ENCODE measurements around the gene WDR53. TPM values are rescaled to one million over a fixed set of nuclear protein-coding genes. Genes with fewer than 3 reads are reported as not detected.

WDR53 gene
- total RNA-seq, 1 experiment from 2014 or later, result 14.8 TPM

DNA sequence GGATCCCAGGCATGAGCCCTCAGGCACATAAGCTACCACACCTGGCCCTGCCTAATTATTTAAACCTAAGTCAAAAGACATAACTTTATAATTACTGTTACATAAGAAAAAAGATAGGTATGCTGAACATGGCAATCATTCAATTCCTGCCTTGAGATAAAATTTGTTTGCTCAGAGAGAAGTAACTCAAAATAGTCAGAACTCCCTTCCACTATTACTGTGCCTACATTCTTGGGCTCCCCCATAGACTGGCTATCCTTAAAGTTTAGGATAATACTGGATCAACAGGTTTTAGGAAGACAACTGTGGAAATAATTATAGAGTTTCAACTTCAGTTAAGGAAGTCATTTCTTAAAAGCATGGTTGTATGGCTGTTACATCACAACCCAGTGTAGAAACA is 9.9 kb downstream of the WDR53 start (continued):
- TF ChIP-seq, protein P1, sequence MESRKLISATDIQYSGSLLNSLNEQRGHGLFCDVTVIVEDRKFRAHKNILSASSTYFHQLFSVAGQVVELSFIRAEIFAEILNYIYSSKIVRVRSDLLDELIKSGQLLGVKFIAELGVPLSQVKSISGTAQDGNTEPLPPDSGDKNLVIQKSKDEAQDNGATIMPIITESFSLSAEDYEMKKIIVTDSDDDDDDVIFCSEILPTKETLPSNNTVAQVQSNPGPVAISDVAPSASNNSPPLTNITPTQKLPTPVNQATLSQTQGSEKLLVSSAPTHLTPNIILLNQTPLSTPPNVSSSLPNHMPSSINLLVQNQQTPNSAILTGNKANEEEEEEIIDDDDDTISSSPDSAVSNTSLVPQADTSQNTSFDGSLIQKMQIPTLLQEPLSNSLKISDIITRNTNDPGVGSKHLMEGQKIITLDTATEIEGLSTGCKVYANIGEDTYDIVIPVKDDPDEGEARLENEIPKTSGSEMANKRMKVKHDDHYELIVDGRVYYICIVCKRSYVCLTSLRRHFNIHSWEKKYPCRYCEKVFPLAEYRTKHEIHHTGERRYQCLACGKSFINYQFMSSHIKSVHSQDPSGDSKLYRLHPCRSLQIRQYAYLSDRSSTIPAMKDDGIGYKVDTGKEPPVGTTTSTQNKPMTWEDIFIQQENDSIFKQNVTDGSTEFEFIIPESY (IDR thresholded peaks at IDR 0.05; ENCODE audit: extremely low read depth, insufficient replicate concordance, low read length), result no peak
- no peak for TF ChIP-seq ZFX (IDR thresholded peaks at IDR 0.05)
- TF ChIP-seq JUND (IDR thresholded peaks at IDR 0.05), result no peak
- no peak for TF ChIP-seq YY1 (IDR thresholded peaks at IDR 0.05; ENCODE audit: extremely low read depth, insufficient replicate concordance, low read depth, low read length)
- TF ChIP-seq SRF (IDR thresholded peaks at IDR 0.05; ENCODE audit: low read depth), result no peak
- TF ChIP-seq EZH2phosphoT487 (IDR thresholded peaks at IDR 0.05; ENCODE audit: borderline replicate concordance), result no peak
- TF ChIP-seq, protein P2, sequence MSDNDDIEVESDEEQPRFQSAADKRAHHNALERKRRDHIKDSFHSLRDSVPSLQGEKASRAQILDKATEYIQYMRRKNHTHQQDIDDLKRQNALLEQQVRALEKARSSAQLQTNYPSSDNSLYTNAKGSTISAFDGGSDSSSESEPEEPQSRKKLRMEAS (IDR thresholded peaks at IDR 0.05), result no peak

DNA sequence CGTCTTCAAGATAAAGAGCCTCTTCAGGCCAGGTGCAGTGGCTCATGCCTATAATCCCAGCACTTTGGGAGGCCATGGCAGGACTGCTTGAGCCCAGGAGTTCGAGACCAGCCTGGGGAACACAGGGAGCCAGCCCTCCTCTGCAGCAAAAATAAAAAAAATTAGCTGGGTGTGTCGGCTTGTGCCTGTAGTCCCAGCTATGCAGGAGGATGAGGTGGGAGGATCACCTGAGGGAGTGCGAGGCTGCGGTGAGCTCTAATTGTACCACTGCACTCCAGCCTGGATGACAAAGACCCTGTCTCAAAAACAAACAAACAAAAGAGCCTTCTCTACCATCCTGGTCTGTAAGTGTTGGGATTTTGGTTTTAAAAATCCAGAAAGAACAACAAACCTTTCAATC is 11.1 kb downstream of the WDR53 start:
- Histone ChIP-seq H3K79me2 (ENCODE audit: insufficient read depth, low read length) (peaks cover 10% of the 10 kb centered on the region; the same call in 1 of the 2 replicates), H3K27me3 (ENCODE audit: insufficient read depth, low read length) (no peaks in the 10 kb centered on the region), H3K36me3 (ENCODE audit: control insufficient read depth in 1 of 2, insufficient read depth in 2 of 2, low read length in 2 of 2) (no peaks in the 10 kb centered on the region; a peak in 1 of 4 replicates), H3K9ac (ENCODE audit: low read length) (no peak overlapping the region), H3K4me2 (ENCODE audit: low read length) (no peak overlapping the region), H4K20me1 (ENCODE audit: insufficient read depth) (no peaks in the 10 kb centered on the region), H3K4me3 (replicated peaks in 1 of 2; ENCODE audit: low read depth in 1 of 2, low read length in 2 of 2) (no peak overlapping the region), H2AFZ (ENCODE audit: low read depth, low read length, poor library complexity, severe bottlenecking) (no peak overlapping the region), H3K27ac (ENCODE audit: low read depth, low read length) (no peak overlapping the region), H3K9me2 (ENCODE audit: insufficient read depth) (no peaks in the 10 kb centered on the region), H3K9me3 (ENCODE audit: control insufficient read depth in 1 of 2, insufficient read depth in 1 of 2, low read depth in 1 of 2, low read length in 2 of 2) (no peaks in the 10 kb centered on the region), H3K4me1 (ENCODE audit: control insufficient read depth in 1 of 2, insufficient read depth in 2 of 2, low read length in 2 of 2) (no peaks in the 10 kb centered on the region)
- ChIA-PET RAD21 (ENCODE audit: low non-redundant PET in 1 of 2, low total read pairs in 2 of 2, uncharacterized antibody in 2 of 2, unreplicated experiment in 2 of 2) (no interaction called here), POLR2A (no interaction called here), CTCF (no interaction called here)
- DNase-seq (ENCODE audit: low read depth, low spot score) (no peak), ATAC-seq (no peak)
- intact Hi-C loops (cut with micrococcal nuclease), result no loop called here
- TF ChIP-seq EGR1 (IDR thresholded peaks at IDR 0.05; ENCODE audit: low read depth) (no peak), POLR2A (IDR thresholded peaks at IDR 0.05; ENCODE audit: borderline replicate concordance, extremely low read depth, insufficient read depth, insufficient read length) (no peak), FOSL1 (IDR thresholded peaks at IDR 0.05; ENCODE audit: low read depth) (no peak), ZNF274 (IDR thresholded peaks at IDR 0.05; ENCODE audit: low read depth, low read length) (no peak), CBX3 (IDR thresholded peaks at IDR 0.05; ENCODE audit: low read depth) (no peak), SIN3A (IDR thresholded peaks at IDR 0.05; ENCODE audit: low read depth) (no peak), EZH2 (IDR thresholded peaks at IDR 0.05) (no peak), YY1 (IDR thresholded peaks at IDR 0.05; ENCODE audit: extremely low read depth, insufficient replicate concordance, low read depth, low read length) (no peak), POLR2AphosphoS5 (IDR thresholded peaks at IDR 0.05; ENCODE audit: low read depth, low read length) (no peak), SRF (IDR thresholded peaks at IDR 0.05; ENCODE audit: low read depth) (no peak), EZH2phosphoT487 (IDR thresholded peaks at IDR 0.05; ENCODE audit: borderline replicate concordance) (no peak)
- TF ChIP-seq, protein P3, sequence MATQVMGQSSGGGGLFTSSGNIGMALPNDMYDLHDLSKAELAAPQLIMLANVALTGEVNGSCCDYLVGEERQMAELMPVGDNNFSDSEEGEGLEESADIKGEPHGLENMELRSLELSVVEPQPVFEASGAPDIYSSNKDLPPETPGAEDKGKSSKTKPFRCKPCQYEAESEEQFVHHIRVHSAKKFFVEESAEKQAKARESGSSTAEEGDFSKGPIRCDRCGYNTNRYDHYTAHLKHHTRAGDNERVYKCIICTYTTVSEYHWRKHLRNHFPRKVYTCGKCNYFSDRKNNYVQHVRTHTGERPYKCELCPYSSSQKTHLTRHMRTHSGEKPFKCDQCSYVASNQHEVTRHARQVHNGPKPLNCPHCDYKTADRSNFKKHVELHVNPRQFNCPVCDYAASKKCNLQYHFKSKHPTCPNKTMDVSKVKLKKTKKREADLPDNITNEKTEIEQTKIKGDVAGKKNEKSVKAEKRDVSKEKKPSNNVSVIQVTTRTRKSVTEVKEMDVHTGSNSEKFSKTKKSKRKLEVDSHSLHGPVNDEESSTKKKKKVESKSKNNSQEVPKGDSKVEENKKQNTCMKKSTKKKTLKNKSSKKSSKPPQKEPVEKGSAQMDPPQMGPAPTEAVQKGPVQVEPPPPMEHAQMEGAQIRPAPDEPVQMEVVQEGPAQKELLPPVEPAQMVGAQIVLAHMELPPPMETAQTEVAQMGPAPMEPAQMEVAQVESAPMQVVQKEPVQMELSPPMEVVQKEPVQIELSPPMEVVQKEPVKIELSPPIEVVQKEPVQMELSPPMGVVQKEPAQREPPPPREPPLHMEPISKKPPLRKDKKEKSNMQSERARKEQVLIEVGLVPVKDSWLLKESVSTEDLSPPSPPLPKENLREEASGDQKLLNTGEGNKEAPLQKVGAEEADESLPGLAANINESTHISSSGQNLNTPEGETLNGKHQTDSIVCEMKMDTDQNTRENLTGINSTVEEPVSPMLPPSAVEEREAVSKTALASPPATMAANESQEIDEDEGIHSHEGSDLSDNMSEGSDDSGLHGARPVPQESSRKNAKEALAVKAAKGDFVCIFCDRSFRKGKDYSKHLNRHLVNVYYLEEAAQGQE (IDR thresholded peaks at IDR 0.05; ENCODE audit: low read depth), result no peak
- TF ChIP-seq, protein P2 (IDR thresholded peaks at IDR 0.05), result no peak
- no TSS peak for BruUV-seq (replicated peaks)
